NCI-H748 (cell line): ENCODE measurements around the gene MED13.
"Not testable (repeated sequence)": the region's sequence is repeated elsewhere in the genome, so short reads cannot be mapped to it uniquely, and the experiment has no call there.

Experiments used
- DNase-seq: peaks from one replicate; lab custom pipeline; 2025; ENCODE audit not compliant: unreplicated experiment; lab: John Stamatoyannopoulos, UW

MED13 gene

GRCh38 chr17:61908292-61909037, 156.6 kb downstream of the MED13 start:
- DNase-seq: no peak

GRCh38 chr17:61907361-61907760, 157.7 kb downstream of the MED13 start:
- no peak for DNase-seq

- DNase-seq: no peak
Observed at GRCh38 chr17:61904094-61904710, 160.9 kb downstream of the MED13 start.

- DNase-seq: no peak
Observed at GRCh38 chr17:61903251-61903650, 161.8 kb downstream of the MED13 start.

GRCh38 chr17:61897548-61898180, 167.4 kb downstream of the MED13 start:
- no peak for DNase-seq

GRCh38 chr17:61895391-61895790, 169.7 kb downstream of the MED13 start:
- DNase-seq: no peak

- not testable (repeated sequence) for DNase-seq
Observed at GRCh38 chr17:61894310-61894709, 170.8 kb downstream of the MED13 start.
